Activated CD4-positive, alpha-beta memory T cell treated with anti-CD3 and anti-CD28 coated beads for 36 hours (primary cell): Measurements from ENCODE around the gene PDE4D. TPM values are rescaled to one million over a fixed set of nuclear protein-coding genes. Genes with fewer than 3 reads are reported as not detected.

Source experiments
- CTCF ChIA-PET: fragments of 350-600 bp; sonication (Branson Sonifier 250); formaldehyde crosslinking; loops from one replicate; lab custom pipeline; 2021; ENCODE audit warnings: antibody characterized with exemption, inconsistent platforms; lab: Charles Lee
- POLR2A ChIA-PET: fragments of 350-600 bp; sonication (Branson Sonifier 250); formaldehyde crosslinking; loops from one replicate; lab custom pipeline; 2021; ENCODE audit warnings: antibody characterized with exemption; lab: Charles Lee
- DNase-seq: peaks from one replicate; pipeline ENCODE4 v3.0.0-alpha.2; 2020
- H3K27ac Mint-ChIP-seq: one replicate; pipeline ENCODE4 v1.8.0; 2021; ENCODE audit warnings: mixed read lengths
- H3K27me3 Mint-ChIP-seq: one replicate; pipeline ENCODE4 v1.8.0; 2021; ENCODE audit warnings: mixed read lengths
- H3K36me3 Mint-ChIP-seq: one replicate; pipeline ENCODE4 v1.8.0; 2021; ENCODE audit warnings: mixed read lengths
- H3K4me1 Mint-ChIP-seq: one replicate; pipeline ENCODE4 v1.8.0; 2021; ENCODE audit warnings: low read depth, mixed read lengths
- H3K4me3 Mint-ChIP-seq: one replicate; pipeline ENCODE4 v1.8.0; 2021; ENCODE audit warnings: mild to moderate bottlenecking, mixed read lengths
- H3K9me3 Mint-ChIP-seq: one replicate; pipeline ENCODE4 v1.8.0; 2021; ENCODE audit warnings: mixed read lengths
- intact Hi-C: fragments of 100-400 bp; cut with micrococcal nuclease; formaldehyde crosslinking; loops from one replicate; pipeline ENCODE4 v1.15.1; 2023
- total RNA-seq, 2 experiments: library from RNA; stranded (reverse); gene quantifications; one replicate each; pipeline ENCODE4 v1.2.3, GENCODE V29; 2021

The PDE4D gene
- total RNA-seq, 2 experiments from 2014 or later, result 49.3 to 50.8 TPM

DNA sequence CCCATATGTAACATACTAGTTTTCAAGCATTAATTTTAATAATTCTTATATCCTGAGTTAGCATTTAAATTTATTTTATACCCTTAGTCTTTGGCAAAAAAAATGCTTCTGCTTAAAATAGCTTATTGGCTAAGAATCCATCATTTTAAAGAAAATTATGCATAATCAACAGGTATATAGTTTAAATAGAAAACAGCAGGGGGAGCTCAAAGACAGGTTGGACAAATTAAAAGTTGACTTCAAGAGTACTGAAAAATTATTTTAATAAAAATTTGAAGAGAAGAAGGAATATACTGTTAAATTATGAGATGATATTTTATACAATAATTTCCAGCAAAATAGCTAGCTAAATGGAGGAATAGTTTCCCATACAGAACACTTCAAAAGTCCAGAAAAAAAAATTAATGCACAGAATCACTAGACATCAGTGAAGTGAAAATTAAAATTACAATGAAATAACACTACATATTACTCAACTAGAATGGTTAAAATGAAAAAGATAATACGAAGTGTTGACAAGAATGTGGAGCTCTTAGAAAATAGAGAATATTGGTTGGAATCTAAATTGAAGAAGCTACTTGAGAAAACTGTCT, 387.1 kb downstream of the PDE4D start:
- no peak overlapping the region for H3K27ac Mint-ChIP-seq
- H3K36me3 Mint-ChIP-seq, result no peaks in the 10 kb centered on the region
- H3K4me3 Mint-ChIP-seq, result no peak overlapping the region
- intact Hi-C loops, result loop anchor here (1.0 kb wide), 2 partner anchors 167 to 294 kb away; no protein-coding TSS in a partner anchor
- POLR2A ChIA-PET, result no interaction called here
- no peaks in the 10 kb centered on the region for H3K27me3 Mint-ChIP-seq
- H3K9me3 Mint-ChIP-seq, result no peaks in the 10 kb centered on the region
- no peaks in the 10 kb centered on the region for H3K4me1 Mint-ChIP-seq
- CTCF ChIA-PET, result interaction anchor here (0.6 to 3.3 kb wide), 10 partner anchors 9 to 294 kb away, joined by 3 to 22 read pairs (median 4); no protein-coding TSS in a partner anchor
- DNase-seq, result no peak

GRCh38 chr5:59504043-59504442, 389.5 kb downstream of the PDE4D start:
- intact Hi-C loops, result no loop called here
- no peak overlapping the region for H3K4me3 Mint-ChIP-seq
- DNase-seq, result no peak
- ChIA-PET CTCF (no interaction called here), POLR2A (no interaction called here)
- H3K9me3 Mint-ChIP-seq, result no peaks in the 10 kb centered on the region
- H3K27me3 Mint-ChIP-seq, result peaks cover 3% of the 10 kb centered on the region
- no peaks in the 10 kb centered on the region for H3K36me3 Mint-ChIP-seq
- H3K4me1 Mint-ChIP-seq, result no peaks in the 10 kb centered on the region
- no peak overlapping the region for H3K27ac Mint-ChIP-seq

DNA sequence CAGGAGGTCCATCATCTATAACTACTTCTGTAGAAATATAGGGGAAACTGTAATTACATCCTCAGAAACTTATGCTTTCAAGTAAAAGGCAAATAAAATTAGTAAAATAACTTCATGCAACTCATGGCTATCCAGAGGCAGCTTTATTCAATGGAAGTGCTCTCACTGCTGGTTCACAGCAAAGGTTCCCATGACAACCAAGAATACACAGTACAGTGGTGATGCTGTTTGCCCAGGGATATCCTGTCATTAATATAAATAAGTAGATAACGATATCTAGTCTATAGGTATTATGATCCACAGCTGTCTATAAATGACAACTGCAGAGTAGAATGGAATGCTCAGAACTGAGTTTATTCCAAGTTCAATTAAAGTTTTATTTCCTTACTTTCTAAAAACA, 390.3 kb downstream of the PDE4D start:
- DNase-seq, result no peak
- CTCF ChIA-PET, result no interaction called here
- intact Hi-C loops, result no loop called here

GRCh38 chr5:59501316-59501715, 392.2 kb downstream of the PDE4D start:
- DNase-seq, result no peak
- POLR2A ChIA-PET, result no interaction called here
- Mint-ChIP-seq H3K9me3 (no peaks in the 10 kb centered on the region), H3K27me3 (peaks cover 9% of the 10 kb centered on the region), H3K36me3 (no peaks in the 10 kb centered on the region), H3K27ac (no peak overlapping the region), H3K4me1 (no peaks in the 10 kb centered on the region), H3K4me3 (no peak overlapping the region)
- intact Hi-C loops, result no loop called here
- CTCF ChIA-PET, result interaction anchor here (0.9 kb wide), 2 partner anchors 172 to 221 kb away, joined by 3 read pairs; no protein-coding TSS in a partner anchor

More for the DNA sequence above, 390.3 kb downstream of the PDE4D start:
- Mint-ChIP-seq H3K4me1 (no peaks in the 10 kb centered on the region), H3K4me3 (no peak overlapping the region), H3K27me3 (peaks cover 3% of the 10 kb centered on the region), H3K27ac (no peak overlapping the region), H3K36me3 (no peaks in the 10 kb centered on the region), H3K9me3 (no peaks in the 10 kb centered on the region)
- POLR2A ChIA-PET, result no interaction called here

- H3K36me3 Mint-ChIP-seq, result no peaks in the 10 kb centered on the region
- no peaks in the 10 kb centered on the region for H3K4me1 Mint-ChIP-seq
- intact Hi-C loops, result no loop called here
- POLR2A ChIA-PET, result no interaction called here
- CTCF ChIA-PET, result no interaction called here
- no peak for DNase-seq
- no peaks in the 10 kb centered on the region for H3K9me3 Mint-ChIP-seq
- H3K27ac Mint-ChIP-seq, result no peak overlapping the region
- H3K4me3 Mint-ChIP-seq, result no peak overlapping the region
- H3K27me3 Mint-ChIP-seq, result peaks cover 9% of the 10 kb centered on the region
These were observed 393.5 kb downstream of the PDE4D start for GRCh38 chr5:59500014-59500413.

DNA sequence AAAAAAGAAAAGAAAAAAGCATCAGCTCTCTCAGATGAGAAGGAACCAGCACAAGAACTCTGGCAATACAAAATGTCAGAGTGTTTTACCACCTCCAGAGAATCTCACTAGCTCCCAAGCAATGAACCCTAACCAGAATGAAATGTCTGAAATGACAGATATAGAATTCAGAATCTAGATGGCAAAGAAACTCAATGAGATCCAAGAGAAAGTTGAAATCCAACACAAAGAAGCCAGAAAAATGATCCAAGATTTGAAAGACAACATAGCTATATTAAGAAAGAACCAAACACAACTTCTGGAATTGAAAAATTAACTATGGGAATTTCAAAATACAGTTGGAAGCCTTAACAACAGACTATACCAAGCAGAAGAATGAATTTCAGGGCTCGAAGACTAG, 396.3 kb downstream of the PDE4D start:
- POLR2A ChIA-PET, result no interaction called here
- H3K27me3 Mint-ChIP-seq, result peaks cover 11% of the 10 kb centered on the region
- intact Hi-C loops, result loop anchor here (10.0 kb wide), 1 partner anchor 312 kb away; no protein-coding TSS in a partner anchor
- no peaks in the 10 kb centered on the region for H3K36me3 Mint-ChIP-seq
- no peak for DNase-seq
- H3K4me3 Mint-ChIP-seq, result no peak overlapping the region
- CTCF ChIA-PET, result interaction anchor here (0.8 to 1.7 kb wide), 9 partner anchors 9 to 313 kb away, joined by 3 to 8 read pairs (median 3); no protein-coding TSS in a partner anchor
- no peaks in the 10 kb centered on the region for H3K9me3 Mint-ChIP-seq
- H3K4me1 Mint-ChIP-seq, result no peaks in the 10 kb centered on the region
- no peak overlapping the region for H3K27ac Mint-ChIP-seq

DNA sequence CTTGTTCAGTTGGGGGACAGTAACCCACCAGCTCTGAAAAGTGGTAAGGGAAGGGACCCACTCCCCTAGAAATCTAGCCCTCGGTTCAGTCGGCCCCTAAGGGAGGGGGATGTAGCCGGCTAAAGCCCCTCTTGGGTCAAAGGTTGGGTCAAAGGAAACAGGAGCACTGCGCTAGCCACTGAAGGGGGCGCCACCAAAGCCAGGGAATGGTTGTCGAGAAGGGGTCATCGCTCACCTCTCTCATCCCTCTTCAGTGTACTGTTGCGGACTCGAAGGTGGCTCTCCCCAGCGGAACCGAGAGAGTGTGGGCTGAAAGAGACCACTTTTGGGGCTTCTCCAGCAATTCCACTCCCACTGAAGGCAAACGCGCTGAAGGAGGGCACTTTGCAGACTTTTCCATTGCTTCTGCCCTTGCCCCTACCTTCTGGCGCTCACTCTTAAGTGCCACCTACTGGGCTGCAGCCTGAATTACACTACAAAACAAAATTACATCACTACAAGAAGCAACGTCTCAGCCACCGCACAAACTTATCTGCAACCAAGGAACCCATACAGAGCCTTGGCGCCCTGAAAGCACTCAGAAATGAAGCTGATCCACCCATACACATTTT, 396.9 kb downstream of the PDE4D start:
- H3K27me3 Mint-ChIP-seq, result peaks cover 11% of the 10 kb centered on the region

GRCh38 chr5:59491945-59492344, 401.6 kb downstream of the PDE4D start:
- ChIA-PET CTCF (no interaction called here), POLR2A (no interaction called here)

More for the DNA sequence above, 396.9 kb downstream of the PDE4D start:
- ChIA-PET CTCF (interaction anchor here (0.8 to 1.7 kb wide), 9 partner anchors 9 to 313 kb away, joined by 3 to 8 read pairs (median 3); no protein-coding TSS in a partner anchor), POLR2A (no interaction called here)
- intact Hi-C loops, result loop anchor here (1.0 to 10.0 kb wide), 2 partner anchors 106 to 312 kb away; no protein-coding TSS in a partner anchor
- no peaks in the 10 kb centered on the region for H3K4me1 Mint-ChIP-seq
- DNase-seq, result peak; percentile 17
- no peaks in the 10 kb centered on the region for H3K36me3 Mint-ChIP-seq
- H3K4me3 Mint-ChIP-seq, result no peak overlapping the region
- H3K27ac Mint-ChIP-seq, result no peak overlapping the region
- no peaks in the 10 kb centered on the region for H3K9me3 Mint-ChIP-seq

GRCh38 chr5:59489551-59489950, 404.0 kb downstream of the PDE4D start:
- CTCF ChIA-PET, result no interaction called here
- Mint-ChIP-seq H3K27ac (no peak overlapping the region), H3K27me3 (peaks cover 4% of the 10 kb centered on the region), H3K4me1 (peaks cover 7% of the 10 kb centered on the region), H3K36me3 (no peaks in the 10 kb centered on the region), H3K9me3 (no peaks in the 10 kb centered on the region), H3K4me3 (no peak overlapping the region)
- DNase-seq, result no peak
- POLR2A ChIA-PET, result no interaction called here
- intact Hi-C loops, result loop anchor here (10.0 kb wide), 1 partner anchor 305 kb away; no protein-coding TSS in a partner anchor

More at GRCh38 chr5:59491945-59492344, 401.6 kb downstream of the PDE4D start:
- H3K4me3 Mint-ChIP-seq, result no peak overlapping the region
- intact Hi-C loops, result loop anchor here (10.0 kb wide), 1 partner anchor 307 kb away; no protein-coding TSS in a partner anchor
- no peaks in the 10 kb centered on the region for H3K36me3 Mint-ChIP-seq
- DNase-seq, result no peak
- peaks cover 7% of the 10 kb centered on the region for H3K27me3 Mint-ChIP-seq
- H3K4me1 Mint-ChIP-seq, result no peaks in the 10 kb centered on the region
- no peak overlapping the region for H3K27ac Mint-ChIP-seq
- H3K9me3 Mint-ChIP-seq, result no peaks in the 10 kb centered on the region

DNA sequence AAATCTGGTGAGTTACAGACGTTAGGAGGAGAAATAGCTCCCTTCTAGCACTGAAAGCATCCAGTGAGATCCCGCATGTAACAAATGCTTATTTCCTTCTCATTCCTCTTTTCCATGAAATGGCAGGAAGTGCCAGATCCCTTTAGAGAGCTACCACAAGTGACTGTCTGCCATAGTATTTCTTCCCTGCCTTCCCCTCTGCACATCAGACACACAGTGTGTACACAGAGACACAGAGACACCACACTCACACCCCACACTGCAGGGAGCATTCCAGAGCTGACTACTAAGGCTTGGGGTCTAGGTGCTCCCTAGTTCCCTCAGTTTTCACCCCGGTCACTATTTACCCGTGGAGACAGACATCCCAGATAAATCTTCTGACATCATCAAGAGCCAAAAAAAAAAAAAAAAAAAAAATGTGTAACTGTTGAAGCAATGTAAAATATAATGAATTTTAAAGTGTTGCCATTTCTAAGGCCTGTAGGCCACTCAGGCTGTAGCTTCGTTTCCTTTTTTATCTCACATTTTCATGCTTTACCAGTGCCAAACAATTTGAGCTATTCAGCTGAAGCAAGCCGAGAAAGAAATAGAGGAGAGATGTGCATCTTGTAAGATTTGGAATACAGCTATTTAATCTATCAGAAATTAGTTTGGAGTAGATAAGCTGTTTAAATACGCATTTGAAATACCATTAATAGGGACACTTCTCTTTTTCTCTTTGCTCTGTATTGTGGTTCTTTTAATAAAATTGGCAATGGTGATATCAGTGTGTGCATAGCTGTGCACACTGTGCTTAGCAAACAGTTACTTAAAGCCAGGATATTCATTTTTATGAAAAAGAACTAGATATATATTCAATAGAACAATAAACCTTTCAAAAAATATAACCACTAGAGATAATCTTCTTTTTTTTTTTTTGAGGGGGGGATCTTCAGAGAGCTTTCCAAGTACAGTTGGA, 405.5 kb downstream of the PDE4D start:
- no peak for DNase-seq
- ChIA-PET CTCF (interaction anchor here (0.8 to 1.7 kb wide), 3 partner anchors 10 to 107 kb away, joined by 3 to 5 read pairs (median 3); no protein-coding TSS in a partner anchor), POLR2A (interaction anchor here (0.7 kb wide), 1 partner anchor 68 kb away, joined by 3 read pairs; no protein-coding TSS in a partner anchor)
- Mint-ChIP-seq H3K36me3 (no peaks in the 10 kb centered on the region), H3K27me3 (peaks cover 4% of the 10 kb centered on the region), H3K27ac (no peak overlapping the region), H3K4me3 (no peak overlapping the region), H3K4me1 (peaks cover 14% of the 10 kb centered on the region), H3K9me3 (no peaks in the 10 kb centered on the region)
- intact Hi-C loops, result loop anchor here (10.0 kb wide), 1 partner anchor 307 kb away; no protein-coding TSS in a partner anchor

- H3K4me3 Mint-ChIP-seq, result no peak overlapping the region
- CTCF ChIA-PET, result interaction anchor here (0.8 to 1.7 kb wide), 3 partner anchors 10 to 106 kb away, joined by 3 to 5 read pairs (median 3); no protein-coding TSS in a partner anchor
- intact Hi-C loops, result loop anchor here (10.0 kb wide), 1 partner anchor 308 kb away; no protein-coding TSS in a partner anchor
- H3K4me1 Mint-ChIP-seq, result peaks cover 14% of the 10 kb centered on the region
- H3K9me3 Mint-ChIP-seq, result no peaks in the 10 kb centered on the region
- no peak overlapping the region for H3K27ac Mint-ChIP-seq
- H3K36me3 Mint-ChIP-seq, result no peaks in the 10 kb centered on the region
- peaks cover 4% of the 10 kb centered on the region for H3K27me3 Mint-ChIP-seq
- POLR2A ChIA-PET, result interaction anchor here (0.7 kb wide), 1 partner anchor 69 kb away, joined by 3 read pairs; no protein-coding TSS in a partner anchor
- no peak for DNase-seq
These were observed 406.3 kb downstream of the PDE4D start for GRCh38 chr5:59487068-59487686.
